ENCODE data around the gene KISS1R.
A peak's percentile ranks its signal among the peaks of the same experiment; 100 is the strongest.

The KISS1R gene

GRCh38 chr19:897442-898039, 19.6 kb upstream of the KISS1R start:
- Histone ChIP-seq H3K9me3 (ENCODE audit: control insufficient read depth, insufficient read depth, low read depth, low read length) (no peaks in the 10 kb centered on the region), H3K36me3 (ENCODE audit: control insufficient read depth in 2 of 2, insufficient read depth in 1 of 2, low read length in 2 of 2) (peaks cover 0 to 15% of the 10 kb centered on the region in 2 experiments; a peak in 1 of 3 replicates), H3K4me1 (ENCODE audit: control insufficient read depth, insufficient read depth, low read length) (no peaks in the 10 kb centered on the region), H3K4me3 (ENCODE audit: low read depth, low read length) (no peak overlapping the region), H3K27ac (ENCODE audit: extremely low read depth, low read depth, low read length) (no peak overlapping the region)
- POLR2A ChIA-PET: interaction anchor here (0.6 to 1.7 kb wide), 2 partner anchors 11 to 27 kb away, joined by 3 to 8 read pairs; no protein-coding TSS in a partner anchor
- no peak for TF ChIP-seq ZNF404 (tag by site-specific recombination; IDR thresholded peaks at IDR 0.05)
- no peak for TF ChIP-seq TCF7L2 (IDR thresholded peaks at IDR 0.05; ENCODE audit: borderline replicate concordance, low read depth, low read length)
- TF ChIP-seq PRDM1 (tag by site-specific recombination; IDR thresholded peaks at IDR 0.05): no peak
- TF ChIP-seq ZBTB49 (tag by site-specific recombination; IDR thresholded peaks at IDR 0.05; ENCODE audit: low read depth): no peak
- no peak for TF ChIP-seq ELK4 (IDR thresholded peaks at IDR 0.05; ENCODE audit: borderline replicate concordance, low read depth, low read length)
- TF ChIP-seq ZNF561 (tag by site-specific recombination; IDR thresholded peaks at IDR 0.05; ENCODE audit: borderline replicate concordance): no peak
- TF ChIP-seq GLIS1 (tag by site-specific recombination; IDR thresholded peaks at IDR 0.05): no peak
- no peak for TF ChIP-seq SP7 (tag by site-specific recombination; IDR thresholded peaks at IDR 0.05)
- no peak for TF ChIP-seq ZNF704 (tag by site-specific recombination; IDR thresholded peaks at IDR 0.05)
- TF ChIP-seq PRDM10 (tag by site-specific recombination; IDR thresholded peaks at IDR 0.05): no peak
- no peak for TF ChIP-seq SP2 (tag by site-specific recombination; IDR thresholded peaks at IDR 0.05)
- CTCF ChIA-PET: no interaction called here

- H3K4me3 ChIP-seq (ENCODE audit: low read depth, low read length): no peak overlapping the region
- no peaks in the 10 kb centered on the region for H3K9me3 ChIP-seq (ENCODE audit: control insufficient read depth, insufficient read depth, low read depth, low read length)
- no peak for TF ChIP-seq ZNF639 (tag by site-specific recombination; IDR thresholded peaks at IDR 0.05)
- TF ChIP-seq PATZ1 (tag by site-specific recombination; IDR thresholded peaks at IDR 0.05): peak; percentile 43; the same call in 1 of the 2 replicates
- 0 out of 2 replicates have a peak, but pooled peaks have one; percentile 38 for TF ChIP-seq MYNN (tag by site-specific recombination; IDR thresholded peaks at IDR 0.05; ENCODE audit: borderline replicate concordance)
- TF ChIP-seq GLIS1 (tag by site-specific recombination; IDR thresholded peaks at IDR 0.05): peak; percentile 31; the same call in 1 of the 2 replicates
- TF ChIP-seq ZBTB44 (tag by site-specific recombination; IDR thresholded peaks at IDR 0.05): no peak
- H3K4me1 ChIP-seq (ENCODE audit: control insufficient read depth, insufficient read depth, low read length): no peaks in the 10 kb centered on the region; the same call in 1 of the 2 replicates
- no peak overlapping the region for H3K27ac ChIP-seq (ENCODE audit: extremely low read depth, low read depth, low read length)
- peaks cover 0 to 15% of the 10 kb centered on the region in 2 experiments; a peak in 1 of 3 replicates for H3K36me3 ChIP-seq (ENCODE audit: control insufficient read depth in 2 of 2, insufficient read depth in 1 of 2, low read length in 2 of 2)
- ChIA-PET CTCF (no interaction called here), POLR2A (interaction anchor here (0.7 to 1.7 kb wide), 2 partner anchors 10 to 26 kb away, joined by 3 to 8 read pairs; no protein-coding TSS in a partner anchor)
These were observed 18.5 kb upstream of the KISS1R start for GRCh38 chr19:898663-899062.

All from HEK293 (cell line).